ENCODE measurements around the gene ARSI.

DNA sequence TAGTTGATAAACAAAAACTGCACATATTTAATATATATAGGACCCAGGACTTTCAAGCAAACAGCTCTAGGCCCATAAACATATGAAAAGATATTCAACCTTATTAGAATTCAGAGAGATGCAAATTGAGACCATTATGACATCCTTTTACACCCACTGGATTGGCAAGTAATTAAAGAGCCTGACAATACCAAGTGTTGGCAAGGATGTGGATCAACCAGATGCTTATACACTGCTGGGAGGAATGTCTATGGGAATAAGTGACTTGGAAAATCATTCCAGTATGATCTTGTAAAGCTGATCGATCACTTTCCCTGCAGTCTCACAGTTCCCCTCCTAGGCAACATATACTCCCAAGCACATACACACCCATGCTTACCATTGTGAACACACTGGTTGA is 39.3 kb upstream of the ARSI start:
- TF ChIP-seq, protein P1, sequence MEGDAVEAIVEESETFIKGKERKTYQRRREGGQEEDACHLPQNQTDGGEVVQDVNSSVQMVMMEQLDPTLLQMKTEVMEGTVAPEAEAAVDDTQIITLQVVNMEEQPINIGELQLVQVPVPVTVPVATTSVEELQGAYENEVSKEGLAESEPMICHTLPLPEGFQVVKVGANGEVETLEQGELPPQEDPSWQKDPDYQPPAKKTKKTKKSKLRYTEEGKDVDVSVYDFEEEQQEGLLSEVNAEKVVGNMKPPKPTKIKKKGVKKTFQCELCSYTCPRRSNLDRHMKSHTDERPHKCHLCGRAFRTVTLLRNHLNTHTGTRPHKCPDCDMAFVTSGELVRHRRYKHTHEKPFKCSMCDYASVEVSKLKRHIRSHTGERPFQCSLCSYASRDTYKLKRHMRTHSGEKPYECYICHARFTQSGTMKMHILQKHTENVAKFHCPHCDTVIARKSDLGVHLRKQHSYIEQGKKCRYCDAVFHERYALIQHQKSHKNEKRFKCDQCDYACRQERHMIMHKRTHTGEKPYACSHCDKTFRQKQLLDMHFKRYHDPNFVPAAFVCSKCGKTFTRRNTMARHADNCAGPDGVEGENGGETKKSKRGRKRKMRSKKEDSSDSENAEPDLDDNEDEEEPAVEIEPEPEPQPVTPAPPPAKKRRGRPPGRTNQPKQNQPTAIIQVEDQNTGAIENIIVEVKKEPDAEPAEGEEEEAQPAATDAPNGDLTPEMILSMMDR (conservative IDR thresholded peaks at IDR 0.05 in 1 of 2, IDR thresholded peaks at IDR 0.05 in 1 of 2; ENCODE audit: extremely low read depth in 1 of 2, insufficient read depth in 1 of 2, low read depth in 1 of 2, low read length in 2 of 2) = no peak
- no peak for TF ChIP-seq EZH2 (IDR thresholded peaks at IDR 0.05; ENCODE audit: borderline replicate concordance, low read length)

All from mammary epithelial cell (primary cell).